Measurements from ENCODE around the gene GALNT9.
A peak's percentile ranks its signal among the peaks of the same experiment; 100 is the strongest.

GALNT9 gene

DNA sequence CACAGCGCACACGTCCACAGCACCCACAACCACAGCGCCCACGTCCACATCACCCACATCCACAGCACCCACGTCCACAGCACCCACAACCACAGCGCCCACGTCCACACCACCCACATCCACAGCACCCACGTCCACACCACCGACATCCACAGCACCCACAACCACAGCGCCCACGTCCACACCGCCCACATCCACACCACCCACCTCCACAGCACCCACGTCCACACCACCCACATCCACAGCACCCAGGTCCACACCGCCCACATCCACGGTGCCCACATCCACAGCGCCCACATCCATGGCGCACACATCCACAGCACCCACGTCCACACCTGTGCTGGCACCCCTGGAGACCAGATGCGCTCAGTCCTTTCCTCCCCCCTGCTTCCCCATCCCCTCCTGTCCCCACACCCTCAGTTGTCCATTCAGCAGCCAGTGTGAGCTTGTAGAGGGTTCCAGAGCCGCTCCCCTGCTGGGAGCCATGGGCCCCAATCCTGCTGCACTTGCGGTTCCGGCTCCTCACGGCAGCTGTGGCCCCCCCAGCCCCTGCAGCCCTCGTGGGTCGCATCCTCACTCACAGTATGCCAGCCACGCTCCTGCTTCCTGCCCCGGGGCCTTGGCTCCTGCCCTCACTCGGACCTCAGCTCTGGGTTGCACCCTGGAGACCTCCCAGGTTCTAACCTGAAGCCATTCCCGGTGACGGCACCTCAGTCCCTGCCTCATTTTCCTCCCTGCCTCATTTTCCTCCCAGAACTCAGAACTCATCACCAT is 37.8 kb downstream of the GALNT9 start:
- DNase-seq (ENCODE audit: low read depth, low spot score), result no peak
- H3K9me3 ChIP-seq (ENCODE audit: control insufficient read depth, insufficient read depth, low read length), result no peaks in the 10 kb centered on the region
- H3K36me3 ChIP-seq (ENCODE audit: control insufficient read depth, insufficient read depth, low read length), result no peaks in the 10 kb centered on the region
- no CpG with 5 or more reads among the region's 30 CpGs for WGBS (ENCODE audit: insufficient coverage, insufficient read length)
- no peak overlapping the region for H3K27ac ChIP-seq (ENCODE audit: low read length)
- H3K27me3 ChIP-seq (ENCODE audit: control insufficient read depth, insufficient read depth, low read length), result 0 out of 2 replicates have a peak, but pooled peaks cover 1% of the 10 kb centered on the region
- H3K4me3 ChIP-seq (ENCODE audit: low read length), result no peak overlapping the region
- H3K4me1 ChIP-seq (ENCODE audit: control insufficient read depth, insufficient read depth, low read length), result peaks cover 1% of the 10 kb centered on the region; the same call in 1 of the 2 replicates

DNA sequence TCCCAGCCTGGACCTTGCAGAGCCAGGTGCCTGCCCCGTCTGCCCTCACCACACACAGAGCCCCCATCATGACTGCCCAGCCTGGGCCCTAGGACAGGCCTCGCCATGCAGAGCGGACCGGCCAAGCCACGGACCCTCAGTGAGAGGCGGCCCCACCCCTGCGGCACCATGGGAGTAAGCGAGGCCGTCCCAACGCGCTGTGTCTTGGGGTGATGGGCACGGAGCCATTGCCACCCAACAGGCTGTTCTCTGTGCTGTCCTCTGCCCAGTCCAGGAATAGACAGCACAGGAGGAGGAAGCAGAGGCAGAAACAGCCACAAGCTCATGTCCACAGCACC is 39.2 kb downstream of the GALNT9 start:
- no peak for DNase-seq (ENCODE audit: low read depth, low spot score)
- Histone ChIP-seq H3K4me3 (ENCODE audit: low read length) (no peak overlapping the region), H3K4me1 (ENCODE audit: control insufficient read depth, insufficient read depth, low read length) (peaks cover 5% of the 10 kb centered on the region), H3K27me3 (ENCODE audit: control insufficient read depth, insufficient read depth, low read length) (peaks cover 6% of the 10 kb centered on the region; the same call in 1 of the 2 replicates), H3K27ac (ENCODE audit: low read length) (no peak overlapping the region), H3K36me3 (ENCODE audit: control insufficient read depth, insufficient read depth, low read length) (no peaks in the 10 kb centered on the region), H3K9me3 (ENCODE audit: control insufficient read depth, insufficient read depth, low read length) (no peaks in the 10 kb centered on the region)
- no CpG with 5 or more reads among the region's 12 CpGs for WGBS (ENCODE audit: insufficient coverage, insufficient read length)

DNA sequence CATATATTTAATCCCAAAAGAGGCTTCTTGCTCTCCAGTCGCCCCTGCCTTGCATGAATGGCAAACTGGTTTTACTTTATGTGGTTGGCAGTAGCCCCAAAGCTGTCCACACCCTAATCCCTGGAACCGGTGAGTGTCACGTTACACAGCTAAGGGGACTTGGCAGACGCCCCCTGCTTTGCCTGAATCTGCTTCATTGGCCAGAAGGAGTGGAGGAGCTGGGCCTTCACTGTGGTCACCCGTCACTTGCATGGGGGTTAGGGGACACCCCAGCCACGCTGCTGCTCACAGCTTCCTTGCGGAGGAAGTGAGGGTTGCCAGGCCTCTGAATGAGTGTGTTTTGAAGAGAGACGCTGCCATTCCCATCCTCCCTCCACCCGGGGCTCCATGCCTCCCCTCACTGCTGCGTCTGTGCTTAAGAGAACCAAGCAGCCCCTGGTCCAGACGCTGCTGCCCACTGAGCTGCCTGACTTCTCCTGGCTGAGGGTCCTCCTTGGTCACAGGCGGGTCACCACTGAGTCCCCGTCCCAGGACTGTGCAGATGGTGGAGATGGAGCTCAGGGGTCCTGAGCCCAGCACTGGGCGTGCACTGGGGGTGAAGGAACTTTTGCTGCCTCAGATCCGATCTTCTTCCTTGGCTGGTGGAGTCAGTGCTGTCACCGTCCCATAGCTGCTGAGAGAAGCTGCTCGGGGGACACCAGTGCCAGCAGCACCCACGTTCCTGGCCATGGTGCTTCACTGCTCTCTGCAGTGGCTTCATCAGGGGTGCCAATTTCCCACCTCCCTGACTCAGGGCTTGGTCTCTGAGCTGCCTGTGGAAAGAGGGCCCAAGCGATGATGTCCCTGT is 39.8 kb downstream of the GALNT9 start:
- Histone ChIP-seq H3K9me3 (ENCODE audit: control insufficient read depth, insufficient read depth, low read length) (no peaks in the 10 kb centered on the region), H3K4me1 (ENCODE audit: control insufficient read depth, insufficient read depth, low read length) (peaks cover 7% of the 10 kb centered on the region), H3K27me3 (ENCODE audit: control insufficient read depth, insufficient read depth, low read length) (peaks cover 7% of the 10 kb centered on the region), H3K4me3 (ENCODE audit: low read length) (no peak overlapping the region), H3K27ac (ENCODE audit: low read length) (no peak overlapping the region), H3K36me3 (ENCODE audit: control insufficient read depth, insufficient read depth, low read length) (no peaks in the 10 kb centered on the region)
- no peak for DNase-seq (ENCODE audit: low read depth, low spot score)
- no CpG with 5 or more reads among the region's 19 CpGs for WGBS (ENCODE audit: insufficient coverage, insufficient read length)

DNA sequence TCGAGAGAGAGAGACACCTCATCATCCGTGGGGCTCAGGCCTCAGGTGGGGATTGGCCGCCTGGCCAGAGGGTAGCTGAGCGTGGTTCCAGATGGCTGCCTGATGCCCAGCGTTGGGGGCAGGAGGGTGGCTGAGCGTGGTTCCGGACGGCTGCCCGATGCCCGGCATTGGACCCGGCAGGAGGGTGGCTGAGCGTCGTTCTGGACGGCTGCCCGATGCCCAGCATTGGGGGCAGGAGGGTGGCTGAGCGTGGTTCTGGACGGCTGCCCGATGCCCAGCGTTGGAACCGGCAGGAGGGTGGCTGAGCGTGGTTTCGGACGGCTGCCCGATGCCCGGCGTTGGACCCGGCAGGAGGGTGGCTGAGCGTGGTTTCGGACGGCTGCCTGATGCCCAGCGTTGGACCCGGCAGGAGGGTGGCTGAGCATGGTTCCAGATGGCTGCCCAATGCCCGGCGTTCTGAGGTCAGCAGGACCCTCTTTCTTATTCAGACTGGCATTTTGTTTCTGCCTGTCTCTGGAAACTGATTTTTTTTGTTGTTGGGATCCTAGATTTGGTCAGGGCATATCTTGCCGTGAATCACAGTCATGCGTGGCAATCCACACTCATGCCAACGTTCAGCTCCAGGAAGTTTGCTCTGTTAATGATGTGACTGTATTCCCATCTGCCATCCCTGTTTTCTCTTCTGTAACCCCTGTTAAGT is 40.7 kb downstream of the GALNT9 start:
- Histone ChIP-seq H3K27ac (ENCODE audit: low read length) (no peak overlapping the region), H3K4me1 (ENCODE audit: control insufficient read depth, insufficient read depth, low read length) (peaks cover 12% of the 10 kb centered on the region), H3K9me3 (ENCODE audit: control insufficient read depth, insufficient read depth, low read length) (no peaks in the 10 kb centered on the region), H3K27me3 (ENCODE audit: control insufficient read depth, insufficient read depth, low read length) (peaks cover 7% of the 10 kb centered on the region), H3K4me3 (ENCODE audit: low read length) (no peak overlapping the region), H3K36me3 (ENCODE audit: control insufficient read depth, insufficient read depth, low read length) (no peaks in the 10 kb centered on the region)
- WGBS (ENCODE audit: insufficient coverage, insufficient read length), result no CpG with 5 or more reads among the region's 37 CpGs
- DNase-seq (ENCODE audit: low read depth, low spot score), result no peak

DNA sequence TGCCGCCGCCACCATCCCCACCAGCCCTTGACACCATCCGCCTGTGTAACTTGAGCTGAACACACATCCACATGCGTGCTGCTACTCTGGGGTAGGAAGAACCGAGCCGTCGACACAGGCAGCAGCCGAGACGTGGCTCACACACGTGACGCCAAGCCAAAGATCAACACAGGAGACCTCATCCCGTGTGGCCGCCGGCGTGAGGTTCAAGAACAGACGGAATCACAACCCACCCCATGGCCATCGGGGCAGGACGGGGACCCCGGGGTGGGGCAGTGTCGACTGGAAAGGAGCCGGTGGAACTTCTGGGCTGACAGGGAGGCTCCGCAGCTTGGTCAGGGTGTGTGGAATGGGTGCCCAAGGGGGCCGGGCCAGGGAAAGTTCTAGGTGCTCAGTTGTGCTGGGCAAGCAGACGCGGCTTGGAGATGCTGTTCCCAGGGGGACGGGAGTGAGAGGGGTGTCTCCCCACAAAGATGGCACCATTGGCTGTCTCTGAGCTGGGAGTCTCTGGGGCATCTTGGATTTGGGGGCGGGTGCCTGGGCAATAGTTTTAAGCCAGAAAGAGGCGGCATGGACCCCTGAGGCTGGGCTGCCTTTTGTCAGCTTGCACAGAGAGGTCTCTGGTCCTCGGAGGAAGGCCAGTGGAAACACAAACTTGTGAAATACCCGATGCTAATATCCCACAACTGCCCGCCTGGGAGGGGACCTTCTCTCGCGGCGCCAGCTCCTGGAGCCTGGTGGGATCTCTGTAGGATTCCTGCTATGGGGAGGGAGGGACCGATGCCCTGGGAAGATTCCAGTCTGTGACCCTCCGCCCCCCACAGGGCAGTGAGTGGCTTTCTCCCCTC is 41.8 kb downstream of the GALNT9 start:
- WGBS (ENCODE audit: insufficient coverage, insufficient read length), result no CpG with 5 or more reads among the region's 36 CpGs
- DNase-seq (ENCODE audit: low read depth, low spot score), result no peak
- peaks cover 7% of the 10 kb centered on the region for H3K27me3 ChIP-seq (ENCODE audit: control insufficient read depth, insufficient read depth, low read length)
- peaks cover 15% of the 10 kb centered on the region for H3K4me1 ChIP-seq (ENCODE audit: control insufficient read depth, insufficient read depth, low read length)
- H3K4me3 ChIP-seq (ENCODE audit: low read length), result no peak overlapping the region
- no peak overlapping the region for H3K27ac ChIP-seq (ENCODE audit: low read length)
- no peaks in the 10 kb centered on the region for H3K36me3 ChIP-seq (ENCODE audit: control insufficient read depth, insufficient read depth, low read length)
- no peaks in the 10 kb centered on the region for H3K9me3 ChIP-seq (ENCODE audit: control insufficient read depth, insufficient read depth, low read length)

DNA sequence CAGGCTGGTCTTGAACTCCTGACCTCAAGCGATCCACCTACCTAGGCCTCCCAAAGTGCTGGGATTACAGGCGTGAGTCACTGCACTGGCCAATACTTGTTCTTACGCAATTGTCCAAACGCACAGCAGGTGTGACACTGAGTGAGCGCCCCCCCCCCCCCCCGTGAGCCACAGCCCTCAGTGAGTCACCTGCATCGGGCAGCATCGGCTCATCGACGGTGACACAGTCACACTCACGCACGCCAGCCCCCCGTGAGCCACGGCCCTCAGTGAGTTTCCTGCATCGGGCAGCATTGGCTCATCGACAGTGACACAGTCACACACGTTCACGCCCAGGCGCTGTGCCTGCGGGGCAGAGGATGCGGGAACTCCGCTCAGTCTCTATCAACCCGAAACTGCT is 42.5 kb downstream of the GALNT9 start:
- no peak overlapping the region for H3K27ac ChIP-seq (ENCODE audit: low read length)

DNA sequence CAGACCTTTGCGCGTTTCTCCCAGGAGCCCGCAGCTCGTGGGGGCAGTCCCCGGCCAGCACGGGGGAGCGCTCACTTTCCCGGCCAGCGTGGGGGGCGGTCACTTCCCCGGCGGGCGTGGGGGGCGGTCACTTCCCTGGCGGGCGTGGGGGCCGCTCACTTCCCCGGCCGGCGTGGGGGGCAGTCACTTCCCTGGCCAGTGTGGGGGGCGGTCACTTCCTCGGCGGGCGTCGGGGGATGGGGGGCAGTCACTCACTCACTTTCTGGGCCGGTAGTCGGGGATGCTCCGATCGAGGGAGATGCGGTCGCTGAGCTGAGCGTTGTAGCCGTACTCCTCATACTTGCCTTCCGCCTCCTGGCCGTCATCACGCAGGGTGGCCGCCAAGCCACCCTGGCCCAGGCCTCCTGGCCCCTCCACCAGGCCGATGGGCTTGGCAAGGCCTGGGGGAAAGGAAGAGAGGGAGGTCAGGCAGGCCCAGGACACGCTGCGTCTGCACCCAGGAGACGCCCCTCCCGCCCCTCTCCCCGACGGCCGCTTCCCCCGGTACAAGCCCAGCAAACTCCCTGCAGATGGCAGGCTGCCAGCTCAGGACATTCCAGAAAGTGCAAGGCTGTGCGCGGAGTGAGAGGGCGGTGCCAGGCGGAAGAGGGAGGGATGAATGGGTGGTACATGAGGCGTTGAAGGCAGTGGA is 43.3 kb downstream of the GALNT9 start:
- Histone ChIP-seq H3K4me3 (ENCODE audit: low read length) (peak overlapping the region; percentile 21; the same call in 1 of the 2 replicates), H3K36me3 (ENCODE audit: control insufficient read depth, insufficient read depth, low read length) (no peaks in the 10 kb centered on the region), H3K9me3 (ENCODE audit: control insufficient read depth, insufficient read depth, low read length) (no peaks in the 10 kb centered on the region), H3K27ac (ENCODE audit: low read length) (no peak overlapping the region), H3K27me3 (ENCODE audit: control insufficient read depth, insufficient read depth, low read length) (peaks cover 7% of the 10 kb centered on the region), H3K4me1 (ENCODE audit: control insufficient read depth, insufficient read depth, low read length) (peaks cover 15% of the 10 kb centered on the region)
- WGBS (ENCODE audit: insufficient coverage, insufficient read length), result no CpG with 5 or more reads among the region's 51 CpGs
- no peak for DNase-seq (ENCODE audit: low read depth, low spot score)

More for the DNA sequence above, 42.5 kb downstream of the GALNT9 start:
- Histone ChIP-seq H3K36me3 (ENCODE audit: control insufficient read depth, insufficient read depth, low read length) (no peaks in the 10 kb centered on the region), H3K4me1 (ENCODE audit: control insufficient read depth, insufficient read depth, low read length) (peaks cover 15% of the 10 kb centered on the region), H3K27me3 (ENCODE audit: control insufficient read depth, insufficient read depth, low read length) (peaks cover 7% of the 10 kb centered on the region), H3K4me3 (ENCODE audit: low read length) (no peak overlapping the region), H3K9me3 (ENCODE audit: control insufficient read depth, insufficient read depth, low read length) (no peaks in the 10 kb centered on the region)
- WGBS (ENCODE audit: insufficient coverage, insufficient read length), result no CpG with 5 or more reads among the region's 23 CpGs
- no peak for DNase-seq (ENCODE audit: low read depth, low spot score)

DNA sequence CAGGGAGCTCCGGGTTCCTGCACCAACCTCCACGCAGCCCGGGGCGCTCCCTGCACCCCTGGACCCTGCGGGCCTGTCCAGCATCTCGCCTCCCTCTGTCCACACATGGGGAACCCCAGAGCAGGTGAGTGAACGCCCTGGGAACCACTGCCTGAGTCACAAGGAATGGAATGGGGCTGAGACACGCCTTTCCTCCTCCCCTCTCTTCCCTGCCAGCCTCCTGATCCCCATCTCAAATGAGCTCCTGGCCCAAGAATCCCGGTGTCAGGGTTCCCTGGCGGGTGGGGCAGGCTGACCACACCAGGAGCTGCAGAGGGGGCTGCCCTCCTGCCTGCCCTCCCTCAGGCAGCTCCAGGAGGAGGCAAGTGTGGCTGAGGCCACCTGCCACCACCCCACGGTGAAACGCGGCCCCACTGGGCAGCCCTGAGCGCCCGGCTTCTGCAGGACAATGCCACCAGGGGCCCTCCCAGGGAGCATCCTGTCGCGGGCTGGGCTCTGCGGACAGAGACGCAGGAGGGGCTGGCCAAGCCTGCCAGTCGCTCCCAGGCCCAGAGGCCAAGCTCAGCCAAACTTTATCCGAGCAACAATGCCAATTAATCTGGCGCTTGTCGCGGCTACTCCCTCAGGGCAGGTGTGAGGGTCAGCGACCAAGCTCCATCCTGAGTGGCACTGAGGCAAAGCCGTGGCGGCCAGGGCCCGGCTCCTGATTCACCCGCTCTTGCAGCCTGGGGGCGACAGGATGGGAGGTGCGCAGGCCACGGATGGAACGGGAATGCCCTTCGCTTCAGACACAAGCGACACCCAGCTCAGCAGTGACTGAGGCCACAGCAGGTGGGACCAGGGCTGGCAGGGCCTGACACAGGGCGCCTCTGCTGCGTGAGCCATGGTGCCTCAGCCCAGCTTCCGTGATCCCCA is 44.3 kb downstream of the GALNT9 start:
- DNase-seq (ENCODE audit: low read depth, low spot score), result no peak
- no peak overlapping the region for H3K4me3 ChIP-seq (ENCODE audit: low read length)
- no peaks in the 10 kb centered on the region for H3K36me3 ChIP-seq (ENCODE audit: control insufficient read depth, insufficient read depth, low read length)
- peaks cover 15% of the 10 kb centered on the region for H3K4me1 ChIP-seq (ENCODE audit: control insufficient read depth, insufficient read depth, low read length)
- H3K27ac ChIP-seq (ENCODE audit: low read length), result no peak overlapping the region
- no CpG with 5 or more reads among the region's 38 CpGs for WGBS (ENCODE audit: insufficient coverage, insufficient read length)
- no peaks in the 10 kb centered on the region for H3K9me3 ChIP-seq (ENCODE audit: control insufficient read depth, insufficient read depth, low read length)
- H3K27me3 ChIP-seq (ENCODE audit: control insufficient read depth, insufficient read depth, low read length), result peaks cover 7% of the 10 kb centered on the region

Measured in iPS DF 6.9 (cell line).